Lower lobe of right lung (tissue), 2 donors: ENCODE measurements around the gene PDF. TPM values are rescaled to one million over a fixed set of nuclear protein-coding genes. Genes with fewer than 3 reads are reported as not detected.

ENCODE experiments used
- ATAC-seq, 2 donors: fragments of 200-7000 bp; cut with Tn5 transposase; one replicate each; pipeline ENCODE4 v1.9.1; 2020 to 2022; ENCODE audit warnings: mild to moderate bottlenecking in 2 of 2, moderate library complexity in 2 of 2
- DNase-seq: peaks from one replicate; pipeline ENCODE4 v3.0.0-alpha.2; 2020
- H3K27ac ChIP-seq: fragments of 200-600 bp; one replicate; pipeline ENCODE4 v1.8.0; 2022
- H3K27me3 ChIP-seq: fragments of 200-600 bp; one replicate; pipeline ENCODE4 v1.8.0; 2022; ENCODE audit warnings: low read depth
- H3K36me3 ChIP-seq: fragments of 200-600 bp; one replicate; pipeline ENCODE4 v1.8.0; 2022; ENCODE audit warnings: mild to moderate bottlenecking
- H3K4me1 ChIP-seq: fragments of 200-600 bp; one replicate; pipeline ENCODE4 v1.8.0; 2022
- H3K4me3 ChIP-seq: fragments of 200-600 bp; one replicate; pipeline ENCODE4 v1.8.0; 2022; ENCODE audit warnings: mild to moderate bottlenecking
- H3K9me3 ChIP-seq: fragments of 200-600 bp; one replicate; pipeline ENCODE4 v1.8.0; 2022
- CTCF ChIP-seq: fragments of 200-600 bp; IDR thresholded peaks from one replicate; pipeline ENCODE4 v1.8.0; 2022; ENCODE audit warnings: antibody characterized with exemption, mild to moderate bottlenecking
- intact Hi-C: fragments of 100-400 bp; cut with DNase I; formaldehyde crosslinking; loops from one replicate; pipeline ENCODE4 v1.11.0; 2022
- long read RNA-seq: library from polyadenylated mRNA; unstranded; transcript quantifications from one replicate; pipeline ENCODE4 v2.0.0, GENCODE V29; 2021
- total RNA-seq: library from RNA; stranded (reverse); fragmentation: NEBNext Ultra II Directional; extraction: Animal tissue kit (Norgen Biotek cat#: 25700); gene quantifications from one replicate; pipeline ENCODE4 v1.2.1, GENCODE V29; 2021
- donor health status: DM: no; HTN: yes; CAD: no; lungs with severe emphysema.

The PDF gene
- total RNA-seq, result 6.3 TPM
- long read RNA-seq, transcript PDF-201 (2 exons, 1,158 nt), result major isoform, 8 of 9 reads
- long read RNA-seq, partial matches to known transcripts, result 0 of 9 reads
- long read RNA-seq, other reads (novel, unspliced or antisense), result 1 of 9 reads

- ATAC-seq (peak; percentile 98 to 99), DNase-seq (peak; percentile 97)
- peak within 1 kb of the TSS; percentile 93 for H3K4me3 ChIP-seq
- no peak for TF ChIP-seq CTCF
- peaks cover 77% of the 10 kb centered on the region for H3K36me3 ChIP-seq
- no peaks in the 10 kb centered on the region for H3K9me3 ChIP-seq
- peak within 1 kb of the TSS; percentile 90 for H3K27ac ChIP-seq
- no peaks in the 10 kb centered on the region for H3K27me3 ChIP-seq
- peaks cover 32% of the 10 kb centered on the region for H3K4me1 ChIP-seq
- intact Hi-C loops, result no loop called here
These were observed at the start of gene PDF for GRCh38 chr16:69330286-69331109. PDF (minus strand) TSS chr16:69330588; CDS start chr16:69330570, 18 bp downstream.

- no peaks in the 10 kb centered on the region for H3K27me3 ChIP-seq
- intact Hi-C loops, result no loop called here
- ATAC-seq (no peak), DNase-seq (no peak)
- peaks cover 6% of the 10 kb centered on the region for H3K4me1 ChIP-seq
- H3K27ac ChIP-seq, result no peak overlapping the region
- H3K4me3 ChIP-seq, result no peak overlapping the region
- H3K9me3 ChIP-seq, result no peaks in the 10 kb centered on the region
- no peak for TF ChIP-seq CTCF
- peaks cover 72% of the 10 kb centered on the region for H3K36me3 ChIP-seq
These were observed 48.4 kb upstream of the PDF start for GRCh38 chr16:69378760-69379159.

GRCh38 chr16:69378036-69378435, 47.6 kb upstream of the PDF start:
- intact Hi-C loops, result no loop called here
- Histone ChIP-seq H3K27ac (no peak overlapping the region), H3K4me1 (peaks cover 6% of the 10 kb centered on the region), H3K27me3 (no peaks in the 10 kb centered on the region), H3K36me3 (peaks cover 70% of the 10 kb centered on the region), H3K9me3 (no peaks in the 10 kb centered on the region), H3K4me3 (no peak overlapping the region)
- ATAC-seq (no peak), DNase-seq (no peak)
- TF ChIP-seq CTCF, result no peak

- TF ChIP-seq CTCF, result no peak
These were observed 46.1 kb upstream of the PDF start for GRCh38 chr16:69376393-69377059.

GRCh38 chr16:69373019-69373418, 42.6 kb upstream of the PDF start:
- ATAC-seq, result no peak
- no peaks in the 10 kb centered on the region for H3K4me1 ChIP-seq
- H3K4me3 ChIP-seq, result no peak overlapping the region
- TF ChIP-seq CTCF, result no peak
- H3K9me3 ChIP-seq, result no peaks in the 10 kb centered on the region
- H3K36me3 ChIP-seq, result peaks cover 69% of the 10 kb centered on the region
- H3K27ac ChIP-seq, result no peak overlapping the region
- intact Hi-C loops, result no loop called here
- DNase-seq, result no peak
- no peaks in the 10 kb centered on the region for H3K27me3 ChIP-seq

More at GRCh38 chr16:69376393-69377059, 46.1 kb upstream of the PDF start:
- Histone ChIP-seq H3K36me3 (peaks cover 70% of the 10 kb centered on the region), H3K27me3 (no peaks in the 10 kb centered on the region), H3K4me3 (no peak overlapping the region), H3K27ac (no peak overlapping the region), H3K9me3 (no peaks in the 10 kb centered on the region), H3K4me1 (peaks cover 6% of the 10 kb centered on the region)
- intact Hi-C loops, result no loop called here
- DNase-seq, result no peak
- no peak for ATAC-seq
